ENCODE results near the gene MED1.

Gene MED1

GRCh38 chr17:39361064-39361463 lies 90.0 kb downstream of the MED1 start:
- no peak for DNase-seq

GRCh38 chr17:39360537-39360936 lies 90.5 kb downstream of the MED1 start:
- no peak for DNase-seq

- DNase-seq = no peak
Measured at GRCh38 chr17:39359994-39360393, 91.1 kb downstream of the MED1 start.

- DNase-seq = no peak
Measured at GRCh38 chr17:39357986-39358385, 93.1 kb downstream of the MED1 start.

GRCh38 chr17:39357488-39357887 lies 93.6 kb downstream of the MED1 start:
- DNase-seq = no peak
